ENCODE results near the gene PNKD.

PNKD gene

GRCh38 chr2:218235017-218235416 is 35.3 kb upstream of the PNKD start:
- Histone ChIP-seq H3K9me3 (ENCODE audit: control insufficient read depth, low read depth, low read length) (no peaks in the 10 kb centered on the region), H3K9ac (ENCODE audit: low read length) (no peak overlapping the region), H3K4me1 (ENCODE audit: control insufficient read depth, low read depth, low read length) (no peaks in the 10 kb centered on the region), H3K27ac (ENCODE audit: low read length) (no peak overlapping the region), H3K36me3 (ENCODE audit: control insufficient read depth, low read depth, low read length) (peaks cover 77% of the 10 kb centered on the region), H3K27me3 (ENCODE audit: control insufficient read depth, insufficient read depth, low read length) (no peaks in the 10 kb centered on the region), H3K4me3 (ENCODE audit: low read length) (no peak overlapping the region)

DNA sequence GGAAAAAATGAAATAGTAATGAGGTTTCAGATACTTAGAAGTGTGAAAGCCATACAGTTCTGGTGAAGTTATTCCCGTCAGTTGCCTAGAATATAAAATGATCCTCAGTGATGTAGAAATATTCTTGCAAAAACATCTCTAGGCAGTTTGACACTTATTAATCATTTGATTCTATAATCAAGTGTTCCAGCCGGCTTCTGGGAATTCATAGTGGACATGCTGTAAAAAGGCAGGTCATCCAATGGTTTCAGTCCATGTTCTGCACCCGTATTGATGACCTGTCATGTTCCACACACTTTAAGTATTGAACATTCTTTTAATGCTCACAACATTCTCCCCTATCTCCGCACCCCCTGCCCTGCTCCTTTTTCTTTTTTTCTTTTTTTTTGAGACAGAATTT is 33.5 kb upstream of the PNKD start:
- Histone ChIP-seq H3K9ac (ENCODE audit: low read length) (no peak overlapping the region), H3K4me3 (ENCODE audit: low read length) (no peak overlapping the region), H3K36me3 (ENCODE audit: control insufficient read depth, low read depth, low read length) (peaks cover 71% of the 10 kb centered on the region), H3K9me3 (ENCODE audit: control insufficient read depth, low read depth, low read length) (no peaks in the 10 kb centered on the region), H3K27ac (ENCODE audit: low read length) (no peak overlapping the region), H3K4me1 (ENCODE audit: control insufficient read depth, low read depth, low read length) (no peaks in the 10 kb centered on the region), H3K27me3 (ENCODE audit: control insufficient read depth, insufficient read depth, low read length) (no peaks in the 10 kb centered on the region)

DNA sequence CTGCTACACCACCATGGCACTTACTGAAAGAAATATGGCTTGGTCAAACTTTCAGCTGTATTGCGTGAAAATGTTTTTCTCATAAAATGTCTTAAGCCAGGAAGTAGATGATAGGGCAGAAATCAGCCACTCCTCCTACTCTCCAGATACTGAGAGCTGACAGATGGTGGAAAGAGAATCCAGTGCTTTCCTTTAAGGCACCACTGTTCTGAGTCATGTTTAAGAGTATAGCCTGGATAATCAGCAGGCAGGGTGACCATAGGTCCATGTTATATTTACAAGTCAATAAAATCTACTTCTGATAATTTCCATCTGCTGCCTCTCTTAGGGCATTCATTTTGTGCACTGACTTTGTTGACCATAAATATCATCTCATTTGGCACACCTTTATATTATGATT is 31.4 kb upstream of the PNKD start:
- no peak overlapping the region for H3K4me3 ChIP-seq (ENCODE audit: low read length)
- no peaks in the 10 kb centered on the region for H3K4me1 ChIP-seq (ENCODE audit: control insufficient read depth, low read depth, low read length)
- H3K36me3 ChIP-seq (ENCODE audit: control insufficient read depth, low read depth, low read length) = peaks cover 81% of the 10 kb centered on the region
- H3K27me3 ChIP-seq (ENCODE audit: control insufficient read depth, insufficient read depth, low read length) = no peaks in the 10 kb centered on the region
- no peaks in the 10 kb centered on the region for H3K9me3 ChIP-seq (ENCODE audit: control insufficient read depth, low read depth, low read length)
- no peak overlapping the region for H3K27ac ChIP-seq (ENCODE audit: low read length)
- no peak overlapping the region for H3K9ac ChIP-seq (ENCODE audit: low read length)

DNA sequence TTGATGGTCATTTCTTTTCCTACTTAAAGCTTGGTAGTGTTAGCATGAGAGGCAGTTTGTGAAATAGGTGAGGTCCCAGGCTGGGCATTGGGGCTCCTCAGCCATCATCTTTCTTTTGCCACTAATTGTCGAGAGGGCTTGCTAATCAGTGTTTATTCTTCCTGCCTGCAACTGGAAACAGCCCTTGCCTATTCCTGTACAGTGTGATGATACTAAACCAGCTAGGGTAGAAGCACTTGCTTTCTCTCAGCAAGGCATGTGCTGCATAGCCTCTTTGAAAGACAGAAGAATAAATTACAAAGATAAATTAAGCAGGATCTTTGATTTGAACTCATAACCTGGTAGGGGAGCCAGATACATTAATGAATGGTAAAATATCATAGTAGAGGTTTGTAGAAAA is 26.1 kb upstream of the PNKD start:
- H3K27ac ChIP-seq (ENCODE audit: low read length) = no peak overlapping the region
- no peaks in the 10 kb centered on the region for H3K4me1 ChIP-seq (ENCODE audit: control insufficient read depth, low read depth, low read length)
- H3K36me3 ChIP-seq (ENCODE audit: control insufficient read depth, low read depth, low read length) = peaks cover 85% of the 10 kb centered on the region
- H3K4me3 ChIP-seq (ENCODE audit: low read length) = no peak overlapping the region
- H3K9me3 ChIP-seq (ENCODE audit: control insufficient read depth, low read depth, low read length) = no peaks in the 10 kb centered on the region
- no peaks in the 10 kb centered on the region for H3K27me3 ChIP-seq (ENCODE audit: control insufficient read depth, insufficient read depth, low read length)
- H3K9ac ChIP-seq (ENCODE audit: low read length) = no peak overlapping the region

DNA sequence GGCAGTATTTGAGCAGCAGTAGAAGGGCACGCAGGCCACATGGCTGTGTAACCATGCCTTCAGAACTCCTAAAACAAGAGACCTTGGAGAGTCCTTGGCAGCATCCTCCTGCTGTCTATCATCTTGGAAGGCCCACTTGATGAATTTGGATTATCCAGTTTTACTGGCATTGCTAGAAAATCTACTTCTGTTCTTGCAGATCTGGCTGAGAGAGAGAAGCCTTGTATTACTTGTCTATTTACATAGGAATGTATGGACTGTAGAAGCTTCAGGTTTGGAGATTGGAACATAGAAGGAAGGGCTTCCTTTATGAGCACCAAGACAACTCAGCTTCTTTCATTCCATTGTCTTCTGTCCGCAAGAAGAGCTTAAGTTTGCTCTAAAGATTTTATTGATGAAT is 25.7 kb upstream of the PNKD start:
- no peaks in the 10 kb centered on the region for H3K9me3 ChIP-seq (ENCODE audit: control insufficient read depth, low read depth, low read length)
- no peak overlapping the region for H3K27ac ChIP-seq (ENCODE audit: low read length)
- H3K9ac ChIP-seq (ENCODE audit: low read length) = no peak overlapping the region
- H3K4me1 ChIP-seq (ENCODE audit: control insufficient read depth, low read depth, low read length) = no peaks in the 10 kb centered on the region
- H3K4me3 ChIP-seq (ENCODE audit: low read length) = no peak overlapping the region
- H3K27me3 ChIP-seq (ENCODE audit: control insufficient read depth, insufficient read depth, low read length) = no peaks in the 10 kb centered on the region
- H3K36me3 ChIP-seq (ENCODE audit: control insufficient read depth, low read depth, low read length) = peaks cover 87% of the 10 kb centered on the region

GRCh38 chr2:218245214-218245613 is 25.1 kb upstream of the PNKD start:
- Histone ChIP-seq H3K4me1 (ENCODE audit: control insufficient read depth, low read depth, low read length) (no peaks in the 10 kb centered on the region), H3K9ac (ENCODE audit: low read length) (no peak overlapping the region), H3K36me3 (ENCODE audit: control insufficient read depth, low read depth, low read length) (peaks cover 87% of the 10 kb centered on the region), H3K4me3 (ENCODE audit: low read length) (no peak overlapping the region), H3K27me3 (ENCODE audit: control insufficient read depth, insufficient read depth, low read length) (no peaks in the 10 kb centered on the region), H3K27ac (ENCODE audit: low read length) (no peak overlapping the region), H3K9me3 (ENCODE audit: control insufficient read depth, low read depth, low read length) (no peaks in the 10 kb centered on the region)

DNA sequence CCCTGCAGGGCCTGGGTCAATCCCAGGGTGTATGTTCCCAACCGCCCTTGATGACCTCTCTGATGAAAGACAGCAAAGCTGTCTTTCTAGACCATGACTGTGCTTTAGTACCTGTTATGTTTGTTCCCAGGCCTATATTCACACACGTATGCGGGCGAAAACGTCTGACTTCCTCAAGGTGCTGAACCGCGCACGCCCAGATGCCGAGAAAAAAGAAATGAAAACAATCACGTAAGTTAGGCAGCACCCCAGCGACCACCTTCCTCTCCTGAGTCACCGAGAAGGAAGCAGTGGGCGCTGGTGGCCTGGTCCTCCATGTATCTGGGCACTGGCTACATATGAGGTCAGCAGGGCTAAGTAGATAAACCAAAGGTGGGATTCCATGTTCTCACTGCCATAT is 20.6 kb upstream of the PNKD start:
- Histone ChIP-seq H3K4me3 (ENCODE audit: low read length) (no peak overlapping the region), H3K36me3 (ENCODE audit: control insufficient read depth, low read depth, low read length) (peaks cover 95% of the 10 kb centered on the region), H3K27me3 (ENCODE audit: control insufficient read depth, insufficient read depth, low read length) (no peaks in the 10 kb centered on the region), H3K27ac (ENCODE audit: low read length) (no peak overlapping the region), H3K9me3 (ENCODE audit: control insufficient read depth, low read depth, low read length) (no peaks in the 10 kb centered on the region), H3K9ac (ENCODE audit: low read length) (no peak overlapping the region), H3K4me1 (ENCODE audit: control insufficient read depth, low read depth, low read length) (no peaks in the 10 kb centered on the region)

DNA sequence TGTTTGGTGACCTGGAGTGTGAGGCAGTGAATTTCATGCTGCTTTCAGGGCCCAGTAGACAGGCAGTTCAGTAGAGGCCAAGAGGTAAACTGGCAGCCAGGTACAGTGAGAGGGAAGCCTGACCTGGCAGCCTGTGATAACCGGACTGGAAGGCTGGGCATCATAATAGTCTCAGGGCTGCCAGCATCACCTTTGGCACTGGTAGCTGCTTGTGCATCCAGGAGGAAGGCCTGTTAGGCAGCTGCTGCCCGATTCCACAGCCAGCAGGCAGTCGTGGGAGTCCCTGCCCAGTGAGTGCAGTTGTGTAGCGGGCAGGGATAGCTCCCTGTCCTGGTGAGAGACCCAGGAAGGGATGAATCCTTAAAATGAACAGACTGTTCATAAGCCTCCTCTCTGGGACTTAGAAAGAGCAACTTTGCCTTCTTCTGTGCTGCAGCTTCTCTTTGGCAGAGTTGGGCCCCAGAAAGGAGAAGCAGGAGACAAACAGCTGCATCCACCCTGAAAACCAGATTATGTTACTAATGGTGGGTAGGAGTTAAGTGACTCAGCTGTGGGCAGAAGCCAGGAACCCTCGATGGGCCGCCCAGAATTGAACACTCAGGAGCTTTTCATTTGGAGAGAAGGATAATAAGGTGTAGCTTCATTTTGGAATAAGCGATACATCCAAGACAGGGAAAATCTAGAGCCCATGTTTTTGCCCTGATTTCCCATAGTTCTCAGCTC is 17.6 kb upstream of the PNKD start:
- H3K4me1 ChIP-seq (ENCODE audit: control insufficient read depth, low read depth, low read length) = no peaks in the 10 kb centered on the region
- H3K27ac ChIP-seq (ENCODE audit: low read length) = no peak overlapping the region
- peaks cover 83% of the 10 kb centered on the region for H3K36me3 ChIP-seq (ENCODE audit: control insufficient read depth, low read depth, low read length)
- no peak overlapping the region for H3K4me3 ChIP-seq (ENCODE audit: low read length)
- H3K9ac ChIP-seq (ENCODE audit: low read length) = no peak overlapping the region
- no peaks in the 10 kb centered on the region for H3K9me3 ChIP-seq (ENCODE audit: control insufficient read depth, low read depth, low read length)
- no peaks in the 10 kb centered on the region for H3K27me3 ChIP-seq (ENCODE audit: control insufficient read depth, insufficient read depth, low read length)

GRCh38 chr2:218253232-218253625 is 17.1 kb upstream of the PNKD start:
- Histone ChIP-seq H3K9me3 (ENCODE audit: control insufficient read depth, low read depth, low read length) (no peaks in the 10 kb centered on the region), H3K27me3 (ENCODE audit: control insufficient read depth, insufficient read depth, low read length) (no peaks in the 10 kb centered on the region), H3K4me1 (ENCODE audit: control insufficient read depth, low read depth, low read length) (no peaks in the 10 kb centered on the region), H3K36me3 (ENCODE audit: control insufficient read depth, low read depth, low read length) (peaks cover 78% of the 10 kb centered on the region), H3K4me3 (ENCODE audit: low read length) (no peak overlapping the region), H3K27ac (ENCODE audit: low read length) (no peak overlapping the region), H3K9ac (ENCODE audit: low read length) (no peak overlapping the region)

DNA sequence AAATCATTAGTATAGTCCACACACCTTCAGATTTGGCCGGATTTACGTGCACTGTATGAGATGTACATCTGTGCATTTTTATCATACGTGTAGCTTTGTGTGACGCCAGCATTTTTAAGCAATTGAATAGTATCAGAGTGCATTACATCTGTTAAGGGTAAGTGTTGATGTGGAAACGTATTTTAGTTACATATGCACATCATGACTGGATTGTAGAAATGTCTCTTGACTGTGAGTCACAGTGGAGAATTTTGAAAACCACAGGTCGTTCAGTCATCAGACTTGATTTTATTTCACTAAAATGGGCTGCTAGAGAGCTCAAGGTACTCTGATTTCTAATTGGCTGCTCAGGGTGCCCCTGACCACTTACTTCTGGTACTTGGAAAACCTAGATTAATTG is 14.9 kb upstream of the PNKD start:
- H3K4me3 ChIP-seq (ENCODE audit: low read length) = no peak overlapping the region
- no peak overlapping the region for H3K27ac ChIP-seq (ENCODE audit: low read length)
- H3K36me3 ChIP-seq (ENCODE audit: control insufficient read depth, low read depth, low read length) = peaks cover 56% of the 10 kb centered on the region
- no peaks in the 10 kb centered on the region for H3K4me1 ChIP-seq (ENCODE audit: control insufficient read depth, low read depth, low read length)
- no peaks in the 10 kb centered on the region for H3K27me3 ChIP-seq (ENCODE audit: control insufficient read depth, insufficient read depth, low read length)
- no peaks in the 10 kb centered on the region for H3K9me3 ChIP-seq (ENCODE audit: control insufficient read depth, low read depth, low read length)
- H3K9ac ChIP-seq (ENCODE audit: low read length) = no peak overlapping the region

DNA sequence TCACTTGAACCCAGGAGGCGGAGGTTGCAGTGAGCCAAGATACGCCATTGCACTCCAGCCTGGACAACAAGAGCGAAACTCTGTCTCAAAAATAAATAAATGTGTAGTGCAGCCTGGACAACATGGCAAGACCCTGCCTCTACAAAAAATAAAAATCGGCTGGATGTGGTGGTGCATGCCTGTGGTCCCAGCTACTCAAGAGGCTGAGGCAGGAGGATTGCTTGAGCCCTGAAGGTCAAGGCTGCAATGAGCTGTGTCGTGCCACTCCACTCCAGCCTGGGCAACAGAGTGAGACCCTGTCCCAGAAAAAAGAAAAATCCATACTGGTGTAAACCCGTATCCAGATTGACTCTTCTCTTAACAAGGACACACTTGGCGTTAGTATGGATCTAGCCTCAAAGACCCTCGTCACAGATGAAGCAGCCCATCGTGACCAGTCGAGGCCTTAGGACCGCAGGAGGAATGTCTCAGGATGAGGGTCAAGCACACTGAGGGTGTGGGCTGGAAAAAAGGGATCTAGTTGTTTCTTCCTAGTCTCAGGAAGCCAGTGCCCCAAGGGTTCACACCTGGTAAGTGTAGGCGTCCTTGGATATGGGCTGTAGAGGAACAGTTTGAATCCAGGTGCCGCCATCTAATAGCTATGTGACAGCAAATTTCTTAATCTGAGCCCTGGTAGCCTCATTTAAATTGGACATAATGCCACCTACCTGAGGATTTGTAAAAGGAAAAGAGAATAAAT is 13.5 kb upstream of the PNKD start:
- Histone ChIP-seq H3K4me3 (ENCODE audit: low read length) (no peak overlapping the region), H3K9ac (ENCODE audit: low read length) (no peak overlapping the region), H3K27ac (ENCODE audit: low read length) (no peak overlapping the region), H3K36me3 (ENCODE audit: control insufficient read depth, low read depth, low read length) (peaks cover 42% of the 10 kb centered on the region), H3K27me3 (ENCODE audit: control insufficient read depth, insufficient read depth, low read length) (no peaks in the 10 kb centered on the region), H3K9me3 (ENCODE audit: control insufficient read depth, low read depth, low read length) (no peaks in the 10 kb centered on the region), H3K4me1 (ENCODE audit: control insufficient read depth, low read depth, low read length) (peaks cover 8% of the 10 kb centered on the region)

DNA sequence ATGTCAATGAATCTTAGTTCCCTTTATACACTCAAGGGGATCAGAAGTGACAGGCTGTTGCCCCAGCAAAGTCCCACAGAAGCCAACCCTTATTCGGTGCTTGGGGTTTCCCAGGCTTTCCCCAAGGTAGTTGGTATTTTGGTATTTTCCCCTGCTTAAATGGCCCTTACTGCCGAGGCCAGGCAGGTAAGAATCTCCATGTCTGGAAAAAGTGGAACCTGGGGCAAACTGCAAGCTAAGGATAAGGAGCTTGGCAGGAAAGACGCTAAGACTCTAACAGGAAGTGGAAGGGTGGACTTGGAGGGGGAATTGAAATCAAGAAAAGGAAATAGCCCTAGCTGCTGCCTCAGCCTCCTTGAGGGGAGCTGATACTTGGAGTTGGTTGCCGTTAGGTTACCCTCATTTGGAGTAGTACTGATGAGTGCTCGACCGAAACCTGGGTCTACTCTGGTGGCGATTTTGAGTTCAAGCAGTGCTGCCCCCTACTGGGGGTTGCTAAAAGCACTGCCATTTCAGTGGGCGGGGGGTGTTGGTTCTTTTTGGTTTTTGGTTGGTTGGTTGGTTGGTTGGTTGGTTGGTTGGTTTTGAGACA is 12.8 kb upstream of the PNKD start:
- no peak overlapping the region for H3K9ac ChIP-seq (ENCODE audit: low read length)
- H3K27ac ChIP-seq (ENCODE audit: low read length) = no peak overlapping the region
- no peak overlapping the region for H3K4me3 ChIP-seq (ENCODE audit: low read length)
- peaks cover 35% of the 10 kb centered on the region for H3K36me3 ChIP-seq (ENCODE audit: control insufficient read depth, low read depth, low read length)
- peaks cover 8% of the 10 kb centered on the region for H3K4me1 ChIP-seq (ENCODE audit: control insufficient read depth, low read depth, low read length)
- no peaks in the 10 kb centered on the region for H3K27me3 ChIP-seq (ENCODE audit: control insufficient read depth, insufficient read depth, low read length)
- H3K9me3 ChIP-seq (ENCODE audit: control insufficient read depth, low read depth, low read length) = no peaks in the 10 kb centered on the region

Measured in iPS-18a (cell line).